Activated CD4-positive, alpha-beta T cell treated with anti-CD3 and anti-CD28 coated beads, Interleukin-2, amount 50 U/mL, for 24 hours (primary cell): Measurements from ENCODE around the gene RNF149.

Source experiments
- DNase-seq, 2 donors: peaks; one replicate each; pipeline ENCODE4 v3.0.0-alpha.2; 2020; ENCODE audit warnings: low read depth in 1 of 2, low spot score in 1 of 2

RNF149 gene

GRCh38 chr2:101296371-101296770, 12.1 kb downstream of the RNF149 start:
- DNase-seq: no peak

- DNase-seq: no peak
These were observed 12.6 kb downstream of the RNF149 start for GRCh38 chr2:101295895-101296294.

- no peak for DNase-seq
These were observed 13.6 kb downstream of the RNF149 start for GRCh38 chr2:101294861-101295260.

- DNase-seq: no peak
These were observed 15.0 kb downstream of the RNF149 start for GRCh38 chr2:101293544-101293943.

GRCh38 chr2:101291973-101292372, 16.5 kb downstream of the RNF149 start:
- no peak for DNase-seq

GRCh38 chr2:101290711-101291110, 17.8 kb downstream of the RNF149 start:
- no peak for DNase-seq

- no peak for DNase-seq
These were observed 21.2 kb downstream of the RNF149 start for GRCh38 chr2:101287303-101287702.

- no peak for DNase-seq
These were observed 21.8 kb downstream of the RNF149 start for GRCh38 chr2:101286684-101287083.

- DNase-seq: no peak
These were observed 25.5 kb downstream of the RNF149 start for GRCh38 chr2:101282980-101283379.

GRCh38 chr2:101281482-101281881, 27.0 kb downstream of the RNF149 start:
- no peak for DNase-seq

- DNase-seq: no peak
These were observed 29.6 kb downstream of the RNF149 start for GRCh38 chr2:101278925-101279324.

- DNase-seq: no peak
These were observed 31.4 kb downstream of the RNF149 start for GRCh38 chr2:101277111-101277510.

- DNase-seq: no peak
These were observed 34.4 kb downstream of the RNF149 start for GRCh38 chr2:101274142-101274541.

- no peak for DNase-seq
These were observed 35.4 kb downstream of the RNF149 start for GRCh38 chr2:101273056-101273455.

- DNase-seq: no peak
These were observed 36.3 kb downstream of the RNF149 start for GRCh38 chr2:101272045-101272784.

- DNase-seq: no peak
These were observed 37.7 kb downstream of the RNF149 start for GRCh38 chr2:101270700-101271259.

GRCh38 chr2:101267671-101268656, 40.5 kb downstream of the RNF149 start:
- no peak for DNase-seq

GRCh38 chr2:101265893-101266499, 42.5 kb downstream of the RNF149 start:
- no peak for DNase-seq

- DNase-seq: no peak
These were observed 44.1 kb downstream of the RNF149 start for GRCh38 chr2:101264360-101264939.

- no peak for DNase-seq
These were observed 45.1 kb downstream of the RNF149 start for GRCh38 chr2:101263377-101263800.

GRCh38 chr2:101262142-101262541, 46.4 kb downstream of the RNF149 start:
- no peak for DNase-seq
